NCI-H1092 (cell line): ENCODE measurements around the gene SEC63.
A peak's percentile ranks its signal among the peaks of the same experiment; 100 is the strongest.
"Not testable (repeated sequence)": the region's sequence is repeated elsewhere in the genome, so short reads cannot be mapped to it uniquely, and the experiment has no call there.

ENCODE experiments used
- DNase-seq: peaks from one replicate; lab custom pipeline; 2025; lab: John Stamatoyannopoulos, UW

SEC63 gene

GRCh38 chr6:107972413-107973096, 14.5 kb upstream of the SEC63 start:
- DNase-seq = no peak

- DNase-seq = no peak
Measured at GRCh38 chr6:107971181-107971580, 13.2 kb upstream of the SEC63 start.

GRCh38 chr6:107970255-107970654, 12.2 kb upstream of the SEC63 start:
- no peak for DNase-seq

GRCh38 chr6:107968081-107968480, 10.1 kb upstream of the SEC63 start:
- no peak for DNase-seq

- no peak for DNase-seq
Measured at GRCh38 chr6:107965746-107966145, 7.7 kb upstream of the SEC63 start.

- no peak for DNase-seq
Measured at GRCh38 chr6:107962723-107963122, 4.7 kb upstream of the SEC63 start.

- no peak for DNase-seq
Measured at GRCh38 chr6:107959392-107959791, 1.4 kb upstream of the SEC63 start.

GRCh38 chr6:107958689-107959362, 818 bp upstream of the SEC63 start:
- DNase-seq = not testable (repeated sequence)

GRCh38 chr6:107957308-107957908, 600 bp downstream of the SEC63 start:
- peak; percentile 7 for DNase-seq

- DNase-seq = no peak
Measured at GRCh38 chr6:107956586-107957307, 1.3 kb downstream of the SEC63 start.

- no peak for DNase-seq
Measured at GRCh38 chr6:107956181-107956580, 1.8 kb downstream of the SEC63 start.

GRCh38 chr6:107953858-107954414, 4.1 kb downstream of the SEC63 start:
- DNase-seq = not testable (repeated sequence)

GRCh38 chr6:107943626-107944439, 14.2 kb downstream of the SEC63 start:
- DNase-seq = no peak

- no peak for DNase-seq
Measured at GRCh38 chr6:107942142-107942541, 15.9 kb downstream of the SEC63 start.

- no peak for DNase-seq
Measured at GRCh38 chr6:107941627-107942026, 16.4 kb downstream of the SEC63 start.

- DNase-seq = no peak
Measured at GRCh38 chr6:107941199-107941598, 16.8 kb downstream of the SEC63 start.

- DNase-seq = not testable (repeated sequence)
Measured at GRCh38 chr6:107936910-107937292, 21.1 kb downstream of the SEC63 start.

GRCh38 chr6:107936162-107936909, 21.7 kb downstream of the SEC63 start:
- no peak for DNase-seq

GRCh38 chr6:107934229-107934628, 23.8 kb downstream of the SEC63 start:
- not testable (repeated sequence) for DNase-seq

GRCh38 chr6:107932580-107932979, 25.4 kb downstream of the SEC63 start:
- no peak for DNase-seq

- DNase-seq = no peak
Measured at GRCh38 chr6:107931894-107932293, 26.1 kb downstream of the SEC63 start.
